DND-41 (cell line): ENCODE measurements around the gene MICALL2.

Source experiments
- ATAC-seq: fragments of 200-7000 bp; cut with Tn5 transposase; 3 replicates; pipeline ENCODE4 v1.9.1; 2021; ENCODE audit warnings: low read depth; ENCODE audit not compliant: insufficient read depth
- DNase-seq: peaks from one replicate; pipeline ENCODE4 v3.0.0-alpha.2; 2020
- H2AFZ ChIP-seq: 2 replicates; pipeline ENCODE4 v1.6.0; 2012; ENCODE audit warnings: low read depth, low read length
- H3K27ac ChIP-seq: 2 replicates; pipeline ENCODE4 v1.5.1; 2012; ENCODE audit warnings: low read length, inconsistent platforms
- H3K27me3 ChIP-seq: fragments of 200-600 bp; sonication (generic); 2 replicates; pipeline ENCODE4 v1.6.0; 2012; ENCODE audit warnings: low read length, mild to moderate bottlenecking, inconsistent platforms; ENCODE audit not compliant: insufficient read depth, poor library complexity
- H3K36me3 ChIP-seq: 2 replicates; pipeline ENCODE4 v1.5.1; 2012; ENCODE audit warnings: low read length, inconsistent platforms; ENCODE audit not compliant: insufficient read depth
- H3K4me1 ChIP-seq: 2 replicates; pipeline ENCODE4 v1.5.1; 2012; ENCODE audit warnings: mild to moderate bottlenecking, low read length; ENCODE audit not compliant: insufficient read depth
- H3K4me2 ChIP-seq: 2 replicates; pipeline ENCODE4 v1.6.0; 2012; ENCODE audit warnings: mild to moderate bottlenecking, moderate library complexity, low read length, inconsistent platforms; ENCODE audit not compliant: insufficient read depth
- H3K4me3 ChIP-seq, 2 experiments: fragments of 200-600 bp in 1 of 2; shearing (Covaris generic) in 1 of 2; 2 replicates each; pipeline ENCODE4 v1.5.1; 2012 to 2016; ENCODE audit warnings: inconsistent platforms in 2 of 2, low read length in 2 of 2, mild to moderate bottlenecking in 2 of 2, low read depth in 1 of 2, moderate library complexity in 1 of 2
- H3K79me2 ChIP-seq: 2 replicates; pipeline ENCODE4 v1.6.0; 2012; ENCODE audit warnings: low read length, inconsistent platforms; ENCODE audit not compliant: insufficient read depth
- H3K9ac ChIP-seq: 2 replicates; pipeline ENCODE4 v1.6.0; 2012; ENCODE audit warnings: low read depth, mild to moderate bottlenecking, inconsistent platforms, low read length, moderate library complexity
- H3K9me3 ChIP-seq: 2 replicates; pipeline ENCODE4 v1.5.1; 2012; ENCODE audit warnings: low read length, moderate library complexity, mild to moderate bottlenecking, inconsistent platforms; ENCODE audit not compliant: insufficient read depth, severe bottlenecking
- H4K20me1 ChIP-seq: 2 replicates; pipeline ENCODE4 v1.6.0; 2012; ENCODE audit warnings: low read length; ENCODE audit not compliant: insufficient read depth
- CTCF ChIP-seq: IDR thresholded peaks from 2 replicates; pipeline ENCODE4 v1.5.1; 2012; ENCODE audit warnings: borderline replicate concordance, low read length, moderate library complexity, mild to moderate bottlenecking; ENCODE audit not compliant: poor library complexity, severe bottlenecking; ENCODE audit errors: extremely low read depth
- EZH2 ChIP-seq: IDR thresholded peaks from 3 replicates; pipeline ENCODE4 v1.6.1; 2012; ENCODE audit warnings: borderline replicate concordance, low read depth, mild to moderate bottlenecking, moderate library complexity, low read length, inconsistent platforms; ENCODE audit not compliant: severe bottlenecking

MICALL2 gene

GRCh38 chr7:1418505-1419309 lies 40.6 kb downstream of the MICALL2 start:
- Histone ChIP-seq H2AFZ (no peak overlapping the region), H3K27me3 (peaks cover 9% of the 10 kb centered on the region), H3K27ac (no peak overlapping the region), H3K79me2 (no peaks in the 10 kb centered on the region), H4K20me1 (no peaks in the 10 kb centered on the region), H3K9ac (no peak overlapping the region), H3K4me1 (peaks cover 10% of the 10 kb centered on the region), H3K4me2 (no peak overlapping the region), H3K36me3 (no peaks in the 10 kb centered on the region), H3K9me3 (no peaks in the 10 kb centered on the region), H3K4me3 (no peak overlapping the region)
- ATAC-seq = peak; percentile 42; the same call in 2 of the 3 replicates
- DNase-seq = no peak
- no peak for TF ChIP-seq CTCF
- no peak for TF ChIP-seq EZH2

GRCh38 chr7:1415389-1415990 lies 43.8 kb downstream of the MICALL2 start:
- ATAC-seq (no peak), DNase-seq (no peak)
- Histone ChIP-seq H3K9ac (no peak overlapping the region), H3K4me1 (peaks cover 10% of the 10 kb centered on the region), H3K9me3 (no peaks in the 10 kb centered on the region), H3K4me3 (no peak overlapping the region), H4K20me1 (no peaks in the 10 kb centered on the region; the same call in 1 of the 2 replicates), H3K79me2 (no peaks in the 10 kb centered on the region), H2AFZ (no peak overlapping the region), H3K27ac (no peak overlapping the region), H3K4me2 (no peak overlapping the region), H3K36me3 (no peaks in the 10 kb centered on the region), H3K27me3 (no peaks in the 10 kb centered on the region)
- TF ChIP-seq EZH2 (no peak), CTCF (no peak)

- H3K4me1 ChIP-seq = peaks cover 10% of the 10 kb centered on the region
- no peaks in the 10 kb centered on the region for H3K79me2 ChIP-seq
- no peaks in the 10 kb centered on the region; the same call in 1 of the 2 replicates for H4K20me1 ChIP-seq
- no peak overlapping the region for H3K9ac ChIP-seq
- ATAC-seq (no peak), DNase-seq (no peak)
- no peaks in the 10 kb centered on the region for H3K9me3 ChIP-seq
- no peaks in the 10 kb centered on the region for H3K27me3 ChIP-seq
- no peak overlapping the region for H3K27ac ChIP-seq
- no peak overlapping the region for H3K4me2 ChIP-seq
- H3K4me3 ChIP-seq = no peak overlapping the region
- H2AFZ ChIP-seq = no peak overlapping the region
- TF ChIP-seq CTCF (no peak), EZH2 (no peak)
- no peaks in the 10 kb centered on the region for H3K36me3 ChIP-seq
These were observed 45.2 kb downstream of the MICALL2 start for GRCh38 chr7:1413936-1414639.
